Measurements from ENCODE around the gene KCMF1. TPM values are rescaled to one million over a fixed set of nuclear protein-coding genes. Genes with fewer than 3 reads are reported as not detected.

KCMF1 gene
- polyA plus RNA-seq, 3 donors, result 22.5 to 52.9 (median 28.5) TPM

DNA sequence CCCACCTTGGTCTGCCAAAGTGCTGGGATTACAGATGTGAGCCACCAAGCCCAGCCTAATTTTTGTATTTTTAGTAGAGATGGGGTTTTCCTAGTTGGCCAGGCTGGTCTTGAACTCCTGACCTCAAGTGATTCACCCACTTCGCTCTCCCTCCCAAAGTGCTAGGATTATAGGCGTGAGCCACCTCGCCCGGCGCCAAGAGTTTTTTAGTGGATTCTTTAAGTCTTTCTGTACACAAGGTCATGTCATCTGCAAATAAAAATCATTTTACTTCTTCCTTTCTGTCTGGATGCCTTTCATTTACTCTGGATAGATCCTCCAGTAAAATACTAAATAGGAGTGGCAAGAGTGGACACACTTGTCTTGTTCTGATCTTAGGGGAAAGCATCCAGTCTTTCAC is 61.7 kb downstream of the KCMF1 start:
- WGBS (ENCODE audit: insufficient coverage), result no CpG with 5 or more reads among the region's 5 CpGs
- H3K36me3 Mint-ChIP-seq, result peaks cover 57 to 76% of the 10 kb centered on the region in 2 donors
- intact Hi-C loops (cut with micrococcal nuclease), result no loop called here

DNA sequence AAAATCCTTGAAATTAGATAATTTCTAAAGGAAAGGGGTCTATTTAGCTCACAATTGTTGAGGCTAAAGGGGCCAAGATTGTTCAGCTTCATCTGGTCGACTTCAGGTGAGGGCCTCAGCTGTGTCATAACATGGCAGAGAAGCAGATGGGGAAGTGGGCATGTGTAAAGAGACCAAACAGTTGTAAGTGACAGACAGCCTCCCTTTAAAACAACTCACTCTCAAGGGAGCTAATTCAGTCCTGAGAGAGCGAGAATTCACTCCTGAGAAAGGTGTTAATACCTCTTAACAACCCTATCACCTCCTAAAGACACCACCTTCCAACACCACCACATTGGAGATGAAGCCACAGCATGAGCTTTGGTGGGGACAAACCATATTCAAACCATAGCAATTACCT is 62.4 kb downstream of the KCMF1 start:
- TF ChIP-seq, protein P1, sequence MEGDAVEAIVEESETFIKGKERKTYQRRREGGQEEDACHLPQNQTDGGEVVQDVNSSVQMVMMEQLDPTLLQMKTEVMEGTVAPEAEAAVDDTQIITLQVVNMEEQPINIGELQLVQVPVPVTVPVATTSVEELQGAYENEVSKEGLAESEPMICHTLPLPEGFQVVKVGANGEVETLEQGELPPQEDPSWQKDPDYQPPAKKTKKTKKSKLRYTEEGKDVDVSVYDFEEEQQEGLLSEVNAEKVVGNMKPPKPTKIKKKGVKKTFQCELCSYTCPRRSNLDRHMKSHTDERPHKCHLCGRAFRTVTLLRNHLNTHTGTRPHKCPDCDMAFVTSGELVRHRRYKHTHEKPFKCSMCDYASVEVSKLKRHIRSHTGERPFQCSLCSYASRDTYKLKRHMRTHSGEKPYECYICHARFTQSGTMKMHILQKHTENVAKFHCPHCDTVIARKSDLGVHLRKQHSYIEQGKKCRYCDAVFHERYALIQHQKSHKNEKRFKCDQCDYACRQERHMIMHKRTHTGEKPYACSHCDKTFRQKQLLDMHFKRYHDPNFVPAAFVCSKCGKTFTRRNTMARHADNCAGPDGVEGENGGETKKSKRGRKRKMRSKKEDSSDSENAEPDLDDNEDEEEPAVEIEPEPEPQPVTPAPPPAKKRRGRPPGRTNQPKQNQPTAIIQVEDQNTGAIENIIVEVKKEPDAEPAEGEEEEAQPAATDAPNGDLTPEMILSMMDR (IDR thresholded peaks at IDR 0.05), result no peak
- DNase-seq, result no peak
- Mint-ChIP-seq H3K4me3 (no peak overlapping the region), H3K4me1 (peaks cover 3% of the 10 kb centered on the region), H3K27me3 (ENCODE audit: low read depth in 3 of 3) (no peaks in the 10 kb centered on the region), H3K27ac (peak overlapping the region in 1 of 7 donors; percentile 54), H3K36me3 (peaks cover 59 to 75% of the 10 kb centered on the region in 2 donors), H3K9me3 (no peaks in the 10 kb centered on the region)
- 100% methylated on average over 1 of the region's 2 CpGs for WGBS (ENCODE audit: insufficient coverage)
- no peak overlapping the region for H3K9ac ChIP-seq (ENCODE audit: insufficient read depth, low read length, poor library complexity, severe bottlenecking)
- no peak overlapping the region for H3K4me3 ChIP-seq (replicated peaks in 1 of 3; ENCODE audit: low read depth in 2 of 3, low read length in 3 of 3)
- no peaks in the 10 kb centered on the region for H3K9me3 ChIP-seq (replicated peaks in 1 of 2; ENCODE audit: control insufficient read depth in 1 of 2, insufficient read depth in 1 of 2, low read length in 2 of 2)
- H4K20me1 ChIP-seq (ENCODE audit: insufficient read depth, low read length), result peaks cover 60% of the 10 kb centered on the region
- H3K36me3 ChIP-seq (replicated peaks in 1 of 2; ENCODE audit: control insufficient read depth in 1 of 2, insufficient read depth in 2 of 2, low read length in 2 of 2), result peaks cover 55 to 85% of the 10 kb centered on the region in 2 donors
- H3K27me3 ChIP-seq (ENCODE audit: control insufficient read depth in 2 of 2, insufficient read depth in 2 of 2, low read length in 2 of 2), result no peaks in the 10 kb centered on the region
- H3K27ac ChIP-seq (ENCODE audit: low read depth in 1 of 2, low read length in 2 of 2), result peak overlapping the region in 1 of 2 donors; percentile 48
- peaks cover 38% of the 10 kb centered on the region for H3K79me2 ChIP-seq (ENCODE audit: insufficient read depth, low read length)
- H3K4me2 ChIP-seq (replicated peaks; ENCODE audit: extremely low read depth, low read length, poor library complexity, severe bottlenecking), result no peak overlapping the region
- H3K4me1 ChIP-seq (ENCODE audit: control insufficient read depth in 1 of 2, insufficient read depth in 2 of 2, low read length in 2 of 2), result no peaks in the 10 kb centered on the region
- H2AFZ ChIP-seq (ENCODE audit: insufficient read depth, low read depth, low read length, poor library complexity, severe bottlenecking), result no peak overlapping the region
- intact Hi-C loops (cut with micrococcal nuclease), result no loop called here

More for the DNA sequence above, 61.7 kb downstream of the KCMF1 start:
- no peak for DNase-seq
- TF ChIP-seq, protein P1 (IDR thresholded peaks at IDR 0.05), result no peak
- Histone ChIP-seq H4K20me1 (ENCODE audit: insufficient read depth, low read length) (peaks cover 64% of the 10 kb centered on the region), H3K4me1 (ENCODE audit: control insufficient read depth in 1 of 2, insufficient read depth in 2 of 2, low read length in 2 of 2) (no peaks in the 10 kb centered on the region), H3K27me3 (ENCODE audit: control insufficient read depth in 2 of 2, insufficient read depth in 2 of 2, low read length in 2 of 2) (no peaks in the 10 kb centered on the region), H3K79me2 (ENCODE audit: insufficient read depth, low read length) (peaks cover 42% of the 10 kb centered on the region), H3K9ac (ENCODE audit: insufficient read depth, low read length, poor library complexity, severe bottlenecking) (no peak overlapping the region), H3K27ac (ENCODE audit: low read depth in 1 of 2, low read length in 2 of 2) (no peak overlapping the region), H3K4me3 (replicated peaks in 1 of 3; ENCODE audit: low read depth in 2 of 3, low read length in 3 of 3) (no peak overlapping the region), H2AFZ (ENCODE audit: insufficient read depth, low read depth, low read length, poor library complexity, severe bottlenecking) (no peak overlapping the region), H3K4me2 (replicated peaks; ENCODE audit: extremely low read depth, low read length, poor library complexity, severe bottlenecking) (no peak overlapping the region), H3K36me3 (replicated peaks in 1 of 2; ENCODE audit: control insufficient read depth in 1 of 2, insufficient read depth in 2 of 2, low read length in 2 of 2) (peaks cover 55 to 85% of the 10 kb centered on the region in 2 donors), H3K9me3 (replicated peaks in 1 of 2; ENCODE audit: control insufficient read depth in 1 of 2, insufficient read depth in 1 of 2, low read length in 2 of 2) (no peaks in the 10 kb centered on the region)
- Mint-ChIP-seq H3K27me3 (ENCODE audit: low read depth in 3 of 3) (no peaks in the 10 kb centered on the region), H3K4me1 (peaks cover 3% of the 10 kb centered on the region), H3K9me3 (no peaks in the 10 kb centered on the region), H3K4me3 (no peak overlapping the region), H3K27ac (peak overlapping the region in 4 of 7 donors; percentile 7 to 83 (median 11))
